Dendritic cell treated with granulocyte-macrophage colony-stimulating factor and Interleukin-4, amounts not matched to agents 40 ng/mL and 50 ng/mL, for 4 days (primary cell): ENCODE measurements around the gene STXBP1.

Experiments
- H3K27ac Mint-ChIP-seq: one replicate; pipeline ENCODE4 v1.8.0; 2022; ENCODE audit warnings: mild to moderate bottlenecking, mixed read lengths
- H3K27me3 Mint-ChIP-seq: one replicate; pipeline ENCODE4 v1.8.0; 2022; ENCODE audit warnings: mild to moderate bottlenecking, mixed read lengths
- H3K36me3 Mint-ChIP-seq: one replicate; pipeline ENCODE4 v1.8.0; 2022; ENCODE audit warnings: low read depth, mixed read lengths
- H3K4me1 Mint-ChIP-seq: one replicate; pipeline ENCODE4 v1.8.0; 2022; ENCODE audit warnings: low read depth, mixed read lengths
- H3K4me3 Mint-ChIP-seq: one replicate; pipeline ENCODE4 v1.8.0; 2022; ENCODE audit warnings: mild to moderate bottlenecking, moderate library complexity, mixed read lengths
- H3K9me3 Mint-ChIP-seq: one replicate; pipeline ENCODE4 v1.8.0; 2022; ENCODE audit warnings: mixed read lengths
- intact Hi-C: fragments of 100-400 bp; cut with micrococcal nuclease; formaldehyde crosslinking; loops from one replicate; pipeline ENCODE4 v1.15.0; 2022

STXBP1 gene

GRCh38 chr9:127611899-127612790 is at the start of gene STXBP1:
TSS of gene STXBP1 (plus strand) at chr9:127612277. CDS start at chr9:127612404, 127 bp downstream.
- peaks cover 47% of the 10 kb centered on the region for H3K27me3 Mint-ChIP-seq

GRCh38 chr9:127562279-127562796 is 49.7 kb upstream of the STXBP1 start:
- Mint-ChIP-seq H3K4me3 (peak overlapping the region; percentile 73), H3K4me1 (peaks cover 96% of the 10 kb centered on the region), H3K27ac (peak overlapping the region; percentile 84), H3K9me3 (no peaks in the 10 kb centered on the region), H3K36me3 (peaks cover 96% of the 10 kb centered on the region), H3K27me3 (no peaks in the 10 kb centered on the region)
- intact Hi-C loops, result no loop called here

More at GRCh38 chr9:127611899-127612790, at the start of gene STXBP1:
- H3K9me3 Mint-ChIP-seq, result no peaks in the 10 kb centered on the region
- H3K36me3 Mint-ChIP-seq, result no peaks in the 10 kb centered on the region
- intact Hi-C loops, result no loop called here
- H3K27ac Mint-ChIP-seq, result peak within 1 kb of the TSS; percentile 76
- peaks cover 46% of the 10 kb centered on the region for H3K4me1 Mint-ChIP-seq
- H3K4me3 Mint-ChIP-seq, result peak within 1 kb of the TSS; percentile 80

- H3K9me3 Mint-ChIP-seq, result no peaks in the 10 kb centered on the region
- peaks cover 90% of the 10 kb centered on the region for H3K4me1 Mint-ChIP-seq
- H3K27ac Mint-ChIP-seq, result peak overlapping the region; percentile 84
- H3K27me3 Mint-ChIP-seq, result no peaks in the 10 kb centered on the region
- intact Hi-C loops, result no loop called here
- peak overlapping the region; percentile 64 for H3K4me3 Mint-ChIP-seq
- H3K36me3 Mint-ChIP-seq, result peaks cover 96% of the 10 kb centered on the region
Observed at GRCh38 chr9:127562841-127563401, 49.2 kb upstream of the STXBP1 start.

- H3K36me3 Mint-ChIP-seq, result peaks cover 95% of the 10 kb centered on the region
- H3K4me1 Mint-ChIP-seq, result peaks cover 84% of the 10 kb centered on the region
- H3K27ac Mint-ChIP-seq, result peak overlapping the region; percentile 84
- intact Hi-C loops, result no loop called here
- peak overlapping the region; percentile 64 for H3K4me3 Mint-ChIP-seq
- H3K27me3 Mint-ChIP-seq, result no peaks in the 10 kb centered on the region
- no peaks in the 10 kb centered on the region for H3K9me3 Mint-ChIP-seq
Observed at GRCh38 chr9:127563579-127563978, 48.5 kb upstream of the STXBP1 start.

GRCh38 chr9:127565231-127565630 is 46.8 kb upstream of the STXBP1 start:
- H3K9me3 Mint-ChIP-seq, result no peaks in the 10 kb centered on the region
- peak overlapping the region; percentile 94 for H3K27ac Mint-ChIP-seq
- no peaks in the 10 kb centered on the region for H3K27me3 Mint-ChIP-seq
- peaks cover 76% of the 10 kb centered on the region for H3K4me1 Mint-ChIP-seq
- no peak overlapping the region for H3K4me3 Mint-ChIP-seq
- peaks cover 78% of the 10 kb centered on the region for H3K36me3 Mint-ChIP-seq
- intact Hi-C loops, result no loop called here

GRCh38 chr9:127566351-127567001 is 45.6 kb upstream of the STXBP1 start:
- Mint-ChIP-seq H3K4me1 (peaks cover 76% of the 10 kb centered on the region), H3K9me3 (no peaks in the 10 kb centered on the region), H3K4me3 (peak overlapping the region; percentile 94), H3K27me3 (no peaks in the 10 kb centered on the region), H3K36me3 (peaks cover 69% of the 10 kb centered on the region), H3K27ac (peak overlapping the region; percentile 94)
- intact Hi-C loops, result no loop called here

GRCh38 chr9:127567035-127567729 is 44.9 kb upstream of the STXBP1 start:
- peak overlapping the region; percentile 94 for H3K27ac Mint-ChIP-seq
- peak overlapping the region; percentile 94 for H3K4me3 Mint-ChIP-seq
- intact Hi-C loops, result no loop called here
- no peaks in the 10 kb centered on the region for H3K27me3 Mint-ChIP-seq
- peaks cover 72% of the 10 kb centered on the region for H3K36me3 Mint-ChIP-seq
- H3K4me1 Mint-ChIP-seq, result peaks cover 76% of the 10 kb centered on the region
- H3K9me3 Mint-ChIP-seq, result no peaks in the 10 kb centered on the region

- Mint-ChIP-seq H3K27ac (peak overlapping the region; percentile 94), H3K27me3 (no peaks in the 10 kb centered on the region), H3K4me3 (peak overlapping the region; percentile 94), H3K4me1 (peaks cover 76% of the 10 kb centered on the region), H3K36me3 (peaks cover 73% of the 10 kb centered on the region), H3K9me3 (no peaks in the 10 kb centered on the region)
- intact Hi-C loops, result loop anchor here (2.0 kb wide), 1 partner anchor 19 kb away; no protein-coding TSS in a partner anchor
Observed at GRCh38 chr9:127567730-127568617, 44.1 kb upstream of the STXBP1 start.

- H3K27me3 Mint-ChIP-seq, result no peaks in the 10 kb centered on the region
- H3K9me3 Mint-ChIP-seq, result no peaks in the 10 kb centered on the region
- H3K4me3 Mint-ChIP-seq, result peak overlapping the region; percentile 94
Observed at GRCh38 chr9:127568618-127568970, 43.5 kb upstream of the STXBP1 start.

GRCh38 chr9:127568971-127569885 is 42.8 kb upstream of the STXBP1 start:
- Mint-ChIP-seq H3K4me1 (peaks cover 75% of the 10 kb centered on the region), H3K36me3 (peaks cover 67% of the 10 kb centered on the region)
- intact Hi-C loops, result loop anchor here (2.0 kb wide), 1 partner anchor 18 kb away; no protein-coding TSS in a partner anchor

More at GRCh38 chr9:127568618-127568970, 43.5 kb upstream of the STXBP1 start:
- intact Hi-C loops, result loop anchor here (2.0 kb wide), 1 partner anchor 18 kb away; no protein-coding TSS in a partner anchor
- H3K36me3 Mint-ChIP-seq, result peaks cover 69% of the 10 kb centered on the region
- peaks cover 73% of the 10 kb centered on the region for H3K4me1 Mint-ChIP-seq
- peak overlapping the region; percentile 94 for H3K27ac Mint-ChIP-seq

GRCh38 chr9:127569886-127570401 is 42.1 kb upstream of the STXBP1 start:
- no peaks in the 10 kb centered on the region for H3K27me3 Mint-ChIP-seq
- intact Hi-C loops, result loop anchor here (2.0 to 10.0 kb wide), 2 partner anchors 17 to 345 kb away; partner anchors contain the start of gene ST6GALNAC4
- H3K36me3 Mint-ChIP-seq, result peaks cover 67% of the 10 kb centered on the region
- H3K27ac Mint-ChIP-seq, result peak overlapping the region; percentile 100
- H3K4me1 Mint-ChIP-seq, result peaks cover 75% of the 10 kb centered on the region
- H3K9me3 Mint-ChIP-seq, result no peaks in the 10 kb centered on the region
- peak overlapping the region; percentile 79 for H3K4me3 Mint-ChIP-seq

More at GRCh38 chr9:127568971-127569885, 42.8 kb upstream of the STXBP1 start:
- Mint-ChIP-seq H3K9me3 (no peaks in the 10 kb centered on the region), H3K27me3 (no peaks in the 10 kb centered on the region), H3K27ac (peak overlapping the region; percentile 100), H3K4me3 (peak overlapping the region; percentile 79)
